CD4-positive, alpha-beta T cell treated with Interleukin-10 for 1 hour (primary cell): ENCODE data around the gene RNF168.
A peak's percentile ranks its signal among the peaks of the same experiment; 100 is the strongest.
"Not testable (repeated sequence)": the region's sequence is repeated elsewhere in the genome, so short reads cannot be mapped to it uniquely, and the experiment has no call there.

Experiments
- DNase-seq: peaks from one replicate; pipeline ENCODE4 v3.0.0-alpha.2; 2020

RNF168 gene

DNA sequence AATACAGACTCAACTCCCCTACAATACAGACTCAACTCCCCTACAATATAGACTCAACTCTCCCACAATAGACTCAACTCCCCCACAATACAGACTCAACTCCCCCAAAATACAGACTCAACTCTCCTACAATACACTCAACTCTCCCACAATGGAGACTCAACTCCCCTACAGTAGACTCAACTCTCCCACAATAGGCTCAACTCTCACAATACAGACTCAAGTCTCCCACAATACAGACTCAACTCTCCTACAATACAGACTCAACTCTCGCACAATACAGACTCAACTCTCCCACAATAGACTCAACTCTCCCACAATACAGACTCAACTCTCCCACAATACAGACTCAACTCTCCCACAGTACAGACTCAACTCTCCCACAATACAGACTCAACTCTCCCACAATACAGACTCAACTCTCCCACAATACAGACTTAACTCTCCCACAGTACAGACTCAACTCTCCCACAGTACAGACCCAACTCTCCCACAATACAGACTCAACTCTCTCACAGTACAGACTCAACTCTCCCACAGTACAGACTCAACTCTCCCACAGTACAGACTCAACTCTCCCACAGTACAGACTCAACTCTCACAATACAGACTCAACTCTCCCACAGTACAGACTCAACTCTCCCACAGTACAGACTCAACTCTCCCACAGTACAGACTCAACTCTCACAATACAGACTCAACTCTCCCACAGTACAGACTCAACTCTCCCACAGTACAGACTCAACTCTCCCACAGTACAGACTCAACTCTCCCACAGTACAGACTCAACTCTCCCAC is 40.7 kb downstream of the RNF168 start:
- DNase-seq: not testable (repeated sequence)

DNA sequence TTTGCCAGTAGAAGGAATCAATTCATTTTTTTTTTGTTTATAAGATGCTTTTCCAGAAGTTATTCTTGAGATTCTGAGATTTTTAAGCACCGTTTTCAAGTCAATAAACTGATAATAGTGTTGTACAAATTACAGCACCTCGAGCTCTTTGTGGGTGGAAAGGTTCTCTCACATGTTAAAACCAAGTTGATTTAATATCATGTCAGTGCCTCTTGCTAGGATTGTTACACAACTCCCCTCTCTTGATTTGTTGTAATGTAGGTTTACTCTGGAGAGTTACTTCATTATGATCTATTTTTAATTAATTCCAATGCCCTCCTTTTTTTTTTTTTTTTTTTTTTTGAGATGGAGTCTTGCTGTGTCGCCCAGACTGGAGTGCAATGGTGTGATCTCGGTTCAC is 45.5 kb downstream of the RNF168 start:
- DNase-seq: no peak

DNA sequence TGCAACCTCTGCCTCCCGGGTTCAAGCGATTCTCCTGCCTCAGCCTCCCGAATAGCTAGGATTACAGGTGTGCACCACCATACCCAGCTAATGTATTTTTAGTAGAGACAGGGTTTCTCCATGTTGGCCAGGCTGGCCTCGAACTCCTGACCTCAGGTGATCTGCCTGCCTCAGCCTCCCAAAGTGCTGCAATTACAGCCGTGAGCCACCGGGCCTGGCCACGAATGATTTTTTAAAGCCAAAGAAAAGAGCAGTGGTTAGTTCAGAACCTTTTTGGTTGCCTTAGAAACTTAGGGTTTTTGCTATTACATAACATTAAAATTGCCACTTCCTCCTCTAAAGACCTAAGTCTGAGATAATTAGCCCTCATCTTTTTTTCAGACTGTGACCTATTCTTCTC is 46.1 kb downstream of the RNF168 start:
- peak; percentile 38 for DNase-seq

DNA sequence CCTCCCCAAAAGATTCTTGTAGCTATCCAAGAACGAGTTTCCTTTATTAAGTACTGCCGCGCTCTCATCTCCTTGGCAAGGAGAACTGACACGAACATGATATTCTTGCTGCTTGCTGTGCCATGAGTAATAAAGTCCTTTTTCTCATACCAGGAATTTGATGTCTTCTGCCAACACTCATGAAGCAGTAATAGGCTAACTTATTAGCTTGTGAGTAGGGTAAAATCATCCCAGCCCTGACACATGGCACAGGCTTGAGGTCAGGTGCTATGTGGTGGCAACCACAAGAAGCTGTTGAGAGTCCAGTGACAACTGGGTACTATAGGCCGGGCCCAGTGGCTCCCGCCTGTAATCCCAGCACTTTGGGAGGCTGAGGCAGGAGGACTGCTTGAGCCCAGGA is 48.6 kb downstream of the RNF168 start:
- DNase-seq: no peak

DNA sequence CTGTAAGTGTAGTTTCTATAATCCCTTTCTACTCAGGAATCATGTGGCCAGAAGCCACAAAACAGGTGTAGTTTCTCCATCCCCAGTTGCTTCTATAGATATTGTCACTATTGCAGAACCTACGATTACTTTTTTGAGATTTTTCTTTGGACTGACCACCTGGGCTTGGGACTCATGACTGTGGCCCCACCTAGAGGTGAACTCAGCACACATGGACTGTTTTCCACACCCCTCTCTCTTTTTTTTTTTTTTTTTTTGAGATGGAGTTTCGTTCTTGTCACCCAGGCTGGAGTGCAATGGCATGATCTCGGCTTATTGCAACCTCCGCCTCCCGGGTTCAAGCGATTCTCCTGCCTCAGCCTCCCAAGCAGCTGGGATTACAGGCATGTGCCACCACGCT is 58.2 kb downstream of the RNF168 start:
- DNase-seq: not testable (repeated sequence)

DNA sequence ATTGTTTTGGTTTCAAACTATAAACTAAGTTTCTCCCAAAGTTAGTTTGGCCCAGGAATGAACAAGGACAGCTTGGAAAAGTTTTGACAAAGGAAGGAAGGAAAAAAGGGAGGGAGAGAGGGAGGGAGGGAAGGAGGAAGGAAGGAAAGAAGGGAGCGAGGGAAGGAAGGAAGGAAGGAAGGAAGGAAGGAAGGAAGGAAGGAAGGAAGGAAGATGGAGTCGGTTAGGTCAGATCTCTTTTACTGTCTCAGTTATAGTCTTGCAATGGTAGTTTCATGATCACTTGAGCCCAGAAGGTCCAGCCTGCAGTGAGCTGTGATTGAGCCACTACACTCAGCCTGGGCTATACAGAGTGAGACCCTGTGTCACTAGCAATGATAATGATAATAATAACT is 59.1 kb downstream of the RNF168 start:
- no peak for DNase-seq

DNA sequence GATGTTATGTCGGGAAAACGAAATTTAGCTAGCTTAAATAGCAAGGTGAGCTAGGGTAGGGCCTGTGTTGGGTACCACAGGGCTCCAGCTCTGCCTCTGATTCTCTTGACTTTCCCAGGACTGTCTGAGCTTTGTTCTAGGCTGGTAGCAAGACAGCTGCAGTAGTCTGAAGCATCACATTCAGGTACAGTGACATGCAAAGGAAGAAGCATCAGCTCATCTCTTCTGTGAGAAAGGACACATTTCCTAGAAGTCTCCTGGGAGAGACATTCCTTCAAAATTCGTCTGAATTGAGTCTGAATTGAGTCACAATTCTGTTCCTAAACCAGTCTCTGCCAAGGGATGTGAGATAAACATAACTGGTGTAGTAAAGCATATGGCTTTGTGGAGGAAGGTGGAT is 62.9 kb downstream of the RNF168 start:
- no peak for DNase-seq

DNA sequence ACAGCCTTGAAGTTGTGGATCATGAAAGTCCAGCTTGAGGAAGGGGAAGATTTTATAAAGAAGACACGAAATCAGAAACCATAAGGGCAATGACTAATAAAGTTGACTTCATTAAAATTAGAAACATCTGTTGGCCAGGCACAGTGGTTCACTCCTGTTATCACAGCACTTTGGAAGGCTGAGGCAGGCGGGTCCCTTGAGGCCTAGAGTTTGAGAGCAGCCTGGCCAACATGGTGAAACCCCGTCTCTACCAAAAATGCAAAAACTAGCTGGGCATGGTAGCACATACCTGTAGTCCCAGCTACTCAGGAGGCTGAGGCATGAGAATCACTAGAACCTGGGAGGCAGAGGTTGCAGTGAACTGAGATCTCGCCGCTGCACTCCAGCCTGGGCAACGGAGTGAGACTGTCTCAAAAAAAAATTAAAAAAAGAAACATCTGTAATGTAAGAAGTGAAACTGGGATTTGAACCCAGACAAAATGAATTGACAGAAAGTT is 63.5 kb downstream of the RNF168 start:
- DNase-seq: no peak

DNA sequence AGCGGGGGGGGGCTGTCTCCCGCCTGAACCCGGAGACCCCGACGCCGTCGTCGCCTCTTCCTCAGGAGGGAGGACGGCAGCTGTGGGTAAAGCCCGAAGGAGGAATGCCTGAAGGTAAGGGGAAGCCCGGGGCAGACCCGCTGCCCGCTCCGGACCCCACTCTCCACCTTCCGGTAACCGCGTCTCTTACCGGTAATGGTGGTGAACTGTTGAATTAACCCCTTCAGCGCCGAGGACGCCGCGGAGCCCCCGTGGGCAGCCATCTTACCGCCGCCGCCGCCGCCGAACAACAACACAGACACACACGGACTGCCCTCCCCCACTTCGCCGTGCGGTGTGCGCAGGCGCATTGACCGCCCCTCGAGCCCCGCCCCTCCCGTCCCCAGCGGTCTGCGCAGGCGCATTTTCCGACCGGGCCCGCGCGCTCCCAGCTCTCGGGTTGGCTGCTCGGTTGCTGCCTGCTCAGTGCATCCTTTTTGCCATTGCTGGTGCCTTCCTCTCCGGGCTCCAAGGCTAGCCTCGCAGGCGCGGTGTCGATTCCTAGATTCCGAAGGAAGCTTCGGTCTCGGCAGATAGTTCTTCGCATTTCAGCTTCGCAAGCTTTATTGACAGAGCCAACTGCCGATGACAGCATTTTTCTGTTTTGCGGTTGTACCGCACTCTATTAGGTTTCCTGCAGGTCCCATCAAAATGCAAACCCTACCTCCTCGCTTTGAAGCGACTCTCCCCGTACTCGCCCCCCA is 71.3 kb downstream of the RNF168 start, which contains the start of gene UBXN7:
TSS of gene UBXN7 (minus strand) at position 291 of the 743 bp plus-strand sequence. CDS start at position 263, 28 bp downstream.
- peak; percentile 97 for DNase-seq

DNA sequence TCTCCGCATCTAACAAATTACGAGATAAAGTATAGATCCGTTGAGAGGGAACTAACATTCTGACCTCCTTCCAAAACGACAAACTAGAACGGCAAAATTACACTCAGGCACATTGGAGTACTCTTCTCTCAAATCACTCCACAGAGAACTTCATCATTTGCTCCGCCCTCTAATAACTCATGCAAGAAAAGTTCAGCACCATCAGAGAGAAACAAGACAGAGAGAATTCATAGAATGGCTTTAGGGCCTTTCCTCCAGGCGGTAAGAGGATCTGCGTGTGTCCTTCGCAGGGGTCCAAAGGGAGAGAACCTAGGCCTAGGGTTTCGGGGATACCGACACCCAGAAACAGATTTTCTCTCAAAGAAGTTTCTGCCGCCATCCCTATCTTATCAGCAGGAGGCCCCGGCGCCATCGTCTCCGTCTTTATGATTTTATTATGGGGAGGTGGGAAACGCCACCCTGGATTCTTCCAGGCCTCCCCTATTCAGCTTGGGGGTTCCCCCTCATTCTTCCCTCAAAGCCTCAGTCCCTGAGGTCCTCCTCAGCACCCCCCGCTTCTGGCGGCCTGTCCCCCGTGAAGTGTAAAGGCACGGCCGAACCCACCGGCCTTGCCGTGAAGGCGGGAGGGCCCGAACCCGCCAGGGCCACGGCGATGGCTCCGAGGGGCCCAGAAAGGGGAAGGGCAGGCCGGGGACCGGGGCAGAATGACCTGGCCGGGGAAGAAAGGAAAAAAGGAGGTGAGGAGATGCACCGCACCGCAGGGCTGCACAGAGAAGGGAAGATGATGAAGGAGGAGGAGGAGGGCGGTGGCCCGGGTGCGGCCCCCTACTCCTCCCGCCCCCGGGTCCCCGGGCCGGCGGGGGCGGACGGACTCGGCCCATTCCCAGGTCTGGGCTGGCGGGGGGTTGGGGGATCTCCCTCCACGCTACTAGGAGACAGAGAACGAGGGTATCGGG is 72.1 kb downstream of the RNF168 start:
- DNase-seq: peak; percentile 44

DNA sequence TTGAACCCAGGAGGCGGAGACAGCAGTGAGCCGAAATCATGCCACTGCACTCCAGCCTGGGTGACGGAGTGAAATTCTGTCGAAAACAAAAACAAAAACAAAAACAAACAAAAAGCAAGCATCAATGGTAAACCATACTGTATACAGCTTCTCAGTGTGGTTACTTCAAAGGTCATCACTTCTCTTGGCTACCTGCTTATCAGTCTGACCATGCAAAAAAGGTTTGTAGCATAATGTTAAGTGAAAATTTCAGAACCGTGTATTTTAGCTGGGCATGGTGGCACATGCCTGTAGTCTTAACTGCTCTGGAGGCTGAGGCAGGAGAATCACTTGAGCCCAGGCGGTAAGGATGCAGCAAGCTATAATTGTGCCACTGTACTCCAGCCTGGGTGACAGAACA is 75.5 kb downstream of the RNF168 start:
- no peak for DNase-seq

DNA sequence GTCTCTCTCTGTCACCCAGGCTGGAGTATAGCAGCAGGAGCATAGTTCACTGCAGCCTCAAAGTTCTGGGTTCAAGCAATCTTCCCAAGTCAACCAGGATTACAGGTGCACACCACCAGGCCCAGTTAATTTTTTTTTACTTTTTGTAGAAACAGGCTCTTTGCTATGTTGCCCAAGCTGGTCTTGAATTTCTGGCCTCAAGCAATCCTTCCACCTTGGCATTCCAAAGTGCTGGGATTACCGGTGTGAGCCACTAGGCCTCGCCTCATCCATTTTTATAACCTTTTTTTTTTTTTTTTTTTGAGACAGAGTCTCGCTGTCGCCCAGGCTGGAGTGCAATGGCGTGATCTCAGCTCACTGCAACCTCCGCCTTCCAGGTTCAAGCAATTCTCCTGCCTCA is 79.1 kb downstream of the RNF168 start:
- not testable (repeated sequence) for DNase-seq

DNA sequence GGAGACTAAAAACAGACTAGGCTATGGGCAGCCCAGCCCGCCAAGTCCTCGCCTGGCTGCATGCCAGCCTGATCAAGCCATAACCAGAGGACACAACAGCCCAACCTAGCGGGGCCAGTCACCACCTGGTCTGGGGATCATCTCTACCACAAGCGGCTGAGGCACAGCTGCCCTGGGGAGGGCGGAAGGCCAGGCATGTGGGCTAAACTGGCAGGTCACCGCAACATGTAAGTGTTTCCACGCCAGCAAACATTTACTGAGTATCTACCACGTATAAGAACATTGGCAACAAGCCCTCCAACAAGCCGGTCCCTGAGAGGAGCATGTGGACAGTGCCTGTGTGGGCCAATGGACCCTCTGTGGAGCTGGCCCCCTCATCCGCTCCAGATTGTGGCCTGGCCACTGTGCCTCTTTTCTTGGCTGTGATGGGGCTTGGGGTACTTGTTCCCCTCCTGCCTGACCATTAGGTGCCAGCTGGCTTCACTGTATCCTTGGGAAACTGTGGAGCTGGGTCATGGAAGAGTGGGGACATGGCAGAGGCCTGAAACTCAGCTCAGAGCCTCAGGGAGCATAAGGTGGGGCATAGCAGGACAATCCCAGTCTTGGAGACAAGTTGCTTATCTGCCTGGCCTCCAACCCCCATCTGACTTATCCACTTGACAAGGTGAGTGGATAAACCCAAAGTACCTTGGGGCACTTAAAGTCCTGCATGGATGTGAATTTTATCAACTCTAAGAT is 80.4 kb downstream of the RNF168 start:
- no peak for DNase-seq

DNA sequence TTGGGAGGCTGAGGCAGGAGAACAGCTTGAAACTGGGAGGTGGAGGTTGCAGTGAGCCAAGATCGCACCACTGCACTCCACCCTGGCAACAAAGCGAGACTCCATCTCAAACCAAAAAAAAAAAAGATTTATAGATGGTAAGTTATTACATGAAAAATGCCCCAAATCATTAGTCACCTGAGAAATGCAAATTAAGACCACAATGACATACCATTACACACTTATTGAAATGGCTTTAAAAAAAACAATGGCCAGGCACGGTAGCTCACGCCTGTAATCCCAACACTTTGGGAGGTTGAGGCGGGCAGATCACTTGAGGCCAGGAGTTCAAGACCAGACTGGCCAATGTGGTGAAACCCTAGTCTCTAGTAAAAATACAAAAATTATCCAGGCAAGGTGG is 81.9 kb downstream of the RNF168 start:
- DNase-seq: not testable (repeated sequence)

DNA sequence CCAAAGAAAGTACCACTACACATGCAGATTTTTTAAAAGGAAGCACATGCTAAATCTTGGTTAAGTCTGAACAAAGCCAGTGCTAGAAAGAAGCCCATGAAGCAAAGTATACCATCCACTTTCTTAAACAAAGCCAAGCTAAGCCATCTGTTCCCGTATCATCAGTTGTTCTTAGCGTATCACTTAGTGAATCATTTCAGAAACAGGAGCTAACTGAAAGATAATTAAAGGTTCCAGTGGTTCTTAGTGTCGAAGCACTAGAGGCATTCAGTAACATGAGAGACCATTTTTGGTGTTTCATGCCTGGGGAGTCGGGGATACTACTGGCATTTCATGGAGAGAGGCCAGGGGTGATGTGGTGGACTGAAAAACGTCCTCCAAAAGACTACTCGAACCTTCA is 84.2 kb downstream of the RNF168 start:
- no peak for DNase-seq
